Measurements from ENCODE around the gene HDAC4.
"Not testable (repeated sequence)": the region's sequence is repeated elsewhere in the genome, so short reads cannot be mapped to it uniquely, and the experiment has no call there.

HDAC4 gene

GRCh38 chr2:239178954-239179353, 221.9 kb downstream of the HDAC4 start:
- no peak for DNase-seq

- no peak for DNase-seq
These were observed 222.3 kb downstream of the HDAC4 start for GRCh38 chr2:239178484-239178883.

DNA sequence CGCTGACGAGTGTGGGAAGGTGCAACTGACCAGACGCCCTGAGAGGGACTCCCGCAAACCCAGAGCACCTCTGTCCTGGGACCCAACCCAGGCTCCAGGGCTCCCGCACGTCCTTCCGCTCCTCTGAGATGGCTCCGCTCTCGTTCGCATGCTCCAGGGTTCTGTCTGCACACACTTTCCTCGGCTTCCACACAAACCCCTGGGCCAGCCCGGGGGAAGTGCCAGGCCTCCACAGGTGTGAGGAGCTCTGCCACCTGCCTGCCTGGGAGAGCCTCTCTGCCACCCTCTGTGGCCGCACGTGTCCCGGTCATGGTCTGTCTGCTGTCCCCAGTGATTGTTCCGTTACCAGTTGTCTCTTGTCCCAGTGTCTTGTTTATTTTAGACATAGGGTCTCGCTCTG, 222.9 kb downstream of the HDAC4 start:
- DNase-seq: no peak

GRCh38 chr2:239177325-239177724, 223.5 kb downstream of the HDAC4 start:
- DNase-seq: no peak

- DNase-seq: not testable (repeated sequence)
These were observed 224.5 kb downstream of the HDAC4 start for GRCh38 chr2:239176138-239176803.

- no peak for DNase-seq
These were observed 225.6 kb downstream of the HDAC4 start for GRCh38 chr2:239175181-239175580.

GRCh38 chr2:239173301-239173700, 227.5 kb downstream of the HDAC4 start:
- no peak for DNase-seq

GRCh38 chr2:239171643-239172042, 229.2 kb downstream of the HDAC4 start:
- DNase-seq: no peak

DNA sequence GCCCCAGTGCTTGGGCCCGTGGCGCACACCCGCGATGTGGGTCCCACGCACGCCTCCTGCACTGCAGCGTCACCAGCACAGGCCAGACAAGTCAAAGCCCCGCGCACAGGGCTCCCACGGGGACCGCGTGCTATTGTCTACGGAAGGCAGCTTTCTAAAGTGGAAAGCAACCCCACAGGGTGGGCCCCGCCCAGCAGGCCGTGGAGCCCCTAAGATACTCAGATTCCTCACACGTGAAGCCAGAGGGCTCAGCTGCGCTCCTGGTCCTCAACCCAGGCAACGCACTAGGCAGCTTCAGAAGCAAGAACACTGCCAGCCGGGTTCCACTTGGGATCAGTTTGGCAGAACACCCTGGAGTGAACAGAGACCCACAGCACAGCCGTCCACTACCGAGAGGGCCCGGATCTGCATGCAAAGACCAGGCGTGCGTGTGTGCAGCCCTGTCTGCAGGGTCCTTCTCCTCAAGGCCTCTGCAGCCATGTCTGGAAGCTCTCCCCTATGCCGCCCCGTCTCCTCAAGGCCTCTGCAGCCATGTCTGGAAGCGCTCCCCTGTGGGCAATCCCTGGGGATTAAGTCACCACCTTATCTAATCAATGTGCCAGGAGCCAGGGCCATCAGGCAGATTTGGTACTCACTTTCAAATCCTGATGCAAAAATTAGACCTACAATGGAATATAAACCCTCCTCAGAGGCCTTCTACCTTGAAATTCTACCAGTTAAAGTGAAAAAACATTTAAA, 231.3 kb downstream of the HDAC4 start:
- DNase-seq: no peak

GRCh38 chr2:239168575-239168974, 232.2 kb downstream of the HDAC4 start:
- no peak for DNase-seq

DNA sequence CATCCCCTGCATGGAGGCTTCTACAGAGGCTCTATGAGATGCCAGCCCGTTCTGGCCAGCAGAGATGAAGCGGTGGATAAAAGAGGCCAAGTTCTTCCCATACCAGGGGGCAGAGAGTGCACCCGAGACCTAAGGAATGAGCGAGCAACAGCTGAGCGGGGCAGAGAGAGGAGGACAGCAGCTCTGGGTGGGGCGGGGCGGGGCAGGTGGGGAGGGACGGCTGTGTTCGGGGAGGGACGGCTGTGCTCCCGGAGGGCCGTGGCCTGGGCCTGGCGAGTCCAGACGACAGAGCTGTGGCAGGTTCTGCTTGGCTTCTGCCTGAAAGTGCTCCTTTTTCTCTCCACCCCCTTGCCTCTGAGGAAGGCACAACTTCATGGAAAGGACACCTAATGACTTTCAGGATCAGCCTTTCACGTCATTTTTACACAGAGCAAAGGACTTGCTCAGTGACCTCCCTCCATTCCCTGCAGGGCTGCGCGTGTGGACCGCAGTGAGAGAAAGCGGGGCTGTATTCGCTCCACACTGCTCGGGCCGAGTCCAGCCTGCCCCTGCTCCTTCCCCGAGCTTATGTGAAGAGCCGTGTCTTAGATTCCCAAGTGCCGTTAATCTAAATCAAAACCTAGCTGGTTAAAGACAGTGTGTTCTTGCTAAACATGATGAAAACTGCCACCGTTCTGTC, 232.9 kb downstream of the HDAC4 start:
- DNase-seq: no peak

DNA sequence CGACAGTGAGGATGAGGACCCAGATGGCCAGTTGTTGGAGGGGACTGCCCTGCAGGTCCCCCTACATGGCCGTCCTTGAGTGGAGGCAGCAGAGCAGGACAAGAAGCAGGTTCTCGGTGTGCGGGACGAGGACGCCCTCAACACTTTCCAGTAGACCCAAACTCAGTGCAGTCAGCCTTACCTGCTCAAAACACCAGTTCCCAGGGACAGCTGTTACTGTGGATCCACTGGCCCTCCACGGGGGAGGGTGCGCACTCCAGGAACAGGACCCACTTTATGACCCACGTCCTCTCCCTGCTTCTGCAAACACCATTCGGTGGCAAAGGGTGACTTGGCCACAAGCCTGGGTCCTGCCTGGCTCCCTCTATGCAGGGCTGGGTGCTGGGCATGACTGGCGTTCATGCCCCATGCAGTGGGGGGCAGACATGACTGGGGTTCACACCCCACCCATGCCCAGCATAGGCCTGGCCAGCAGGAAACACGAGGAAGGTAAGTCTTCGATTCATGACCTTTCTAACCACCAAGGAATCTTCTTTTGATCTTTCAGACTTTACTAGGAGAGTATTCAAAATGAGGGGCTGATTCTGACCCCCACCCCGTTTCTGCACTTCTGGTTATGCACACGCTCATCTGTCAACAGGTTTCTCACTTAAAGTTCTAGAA, 233.7 kb downstream of the HDAC4 start:
- DNase-seq: no peak

- no peak for DNase-seq
These were observed 234.5 kb downstream of the HDAC4 start for GRCh38 chr2:239166201-239166834.

DNA sequence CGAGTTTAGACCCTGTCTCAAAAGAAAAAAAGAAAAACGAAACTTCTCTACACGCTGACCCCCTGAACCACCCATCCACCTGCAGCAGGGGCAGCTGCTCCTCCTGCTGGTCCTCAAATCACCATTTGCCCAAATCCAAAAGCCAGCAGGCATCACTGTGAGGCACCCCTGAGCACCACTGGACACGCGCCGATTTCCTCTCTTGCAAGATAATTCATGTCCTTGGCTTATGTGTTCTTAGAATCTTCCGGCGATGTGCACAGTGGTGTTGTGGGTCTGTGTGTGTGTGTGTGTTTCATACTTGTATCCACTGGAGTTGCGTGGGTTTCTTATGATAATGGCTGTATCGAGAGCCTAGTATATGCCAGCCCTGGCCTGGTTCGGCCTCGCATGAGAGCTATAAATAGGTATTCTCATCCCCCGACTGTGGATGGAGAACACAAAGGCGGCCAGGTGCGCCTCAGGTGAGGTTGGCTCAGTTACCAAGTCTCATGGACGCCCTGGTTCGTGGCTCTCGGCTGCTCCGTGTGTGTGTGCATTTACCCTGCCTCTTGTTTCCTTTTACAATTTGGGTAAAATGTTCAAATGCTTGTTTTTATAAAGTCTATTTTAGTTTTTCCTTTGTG, 235.5 kb downstream of the HDAC4 start:
- DNase-seq: no peak

GRCh38 chr2:239164335-239164871, 236.4 kb downstream of the HDAC4 start:
- DNase-seq: peak; percentile 9 to 18

DNA sequence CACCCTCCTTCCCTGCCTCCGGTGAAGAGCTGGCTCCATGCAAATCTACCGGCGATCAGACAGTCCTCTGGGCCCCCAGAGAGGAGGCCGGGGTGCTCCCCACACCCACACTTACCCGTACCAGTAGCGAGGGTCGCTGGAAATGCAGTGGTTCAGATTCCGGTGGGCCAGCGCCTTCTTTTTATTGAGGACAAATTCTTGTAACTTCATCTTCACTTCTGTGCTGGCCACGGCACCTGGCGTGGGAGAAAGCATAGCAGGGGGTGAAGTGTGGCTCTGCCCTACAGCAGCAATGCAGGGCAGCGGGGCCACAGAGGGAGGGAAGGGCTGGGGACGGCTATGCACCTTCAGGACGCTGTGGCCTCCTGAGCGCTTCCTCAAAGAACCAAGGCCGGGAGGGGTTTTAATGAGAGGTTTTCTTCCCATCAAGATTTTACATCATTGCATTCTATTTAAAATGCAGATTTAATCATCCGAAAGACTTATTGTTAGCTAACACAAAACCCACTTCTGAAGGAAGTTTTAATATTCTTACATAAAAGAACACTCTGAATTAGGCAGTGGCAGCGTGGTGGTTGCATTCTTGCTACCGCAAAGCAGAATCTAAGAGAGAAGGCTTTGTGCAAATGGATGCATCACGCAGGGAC, 237.0 kb downstream of the HDAC4 start:
- DNase-seq: no peak

DNA sequence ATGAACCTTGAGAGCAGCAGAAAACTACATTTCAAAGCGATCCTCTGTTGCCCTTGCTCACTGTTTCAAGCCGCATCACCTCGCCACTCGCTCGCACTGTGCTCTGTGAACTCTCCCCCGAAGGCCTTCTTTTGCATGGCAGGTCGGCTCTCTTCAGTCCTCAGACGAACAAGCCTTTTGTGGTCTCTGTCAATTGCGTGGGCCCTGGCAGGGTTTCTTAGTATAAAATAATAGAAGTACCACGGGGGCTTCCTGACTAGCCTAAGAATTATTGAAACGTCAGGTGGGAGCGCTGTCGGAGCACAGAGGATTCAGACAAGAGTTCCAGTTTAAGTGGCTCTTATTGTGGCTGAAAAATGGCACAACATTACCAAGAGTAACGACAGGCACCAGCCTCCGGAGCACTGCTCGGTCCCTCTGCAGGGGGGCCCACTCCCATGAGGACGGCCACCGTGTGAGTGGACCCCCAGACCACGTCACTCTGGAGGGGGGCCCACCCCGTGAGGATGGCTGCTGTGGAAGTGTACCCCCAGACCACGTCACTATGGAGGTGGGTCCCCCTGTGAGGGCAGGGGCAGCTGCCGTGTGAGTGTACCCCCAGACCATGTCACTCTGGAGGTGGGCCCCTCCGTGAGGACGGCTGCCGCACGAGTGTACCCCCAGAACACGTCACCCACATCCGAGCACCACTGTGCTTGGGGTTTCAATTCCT, 237.7 kb downstream of the HDAC4 start:
- no peak for DNase-seq

DNA sequence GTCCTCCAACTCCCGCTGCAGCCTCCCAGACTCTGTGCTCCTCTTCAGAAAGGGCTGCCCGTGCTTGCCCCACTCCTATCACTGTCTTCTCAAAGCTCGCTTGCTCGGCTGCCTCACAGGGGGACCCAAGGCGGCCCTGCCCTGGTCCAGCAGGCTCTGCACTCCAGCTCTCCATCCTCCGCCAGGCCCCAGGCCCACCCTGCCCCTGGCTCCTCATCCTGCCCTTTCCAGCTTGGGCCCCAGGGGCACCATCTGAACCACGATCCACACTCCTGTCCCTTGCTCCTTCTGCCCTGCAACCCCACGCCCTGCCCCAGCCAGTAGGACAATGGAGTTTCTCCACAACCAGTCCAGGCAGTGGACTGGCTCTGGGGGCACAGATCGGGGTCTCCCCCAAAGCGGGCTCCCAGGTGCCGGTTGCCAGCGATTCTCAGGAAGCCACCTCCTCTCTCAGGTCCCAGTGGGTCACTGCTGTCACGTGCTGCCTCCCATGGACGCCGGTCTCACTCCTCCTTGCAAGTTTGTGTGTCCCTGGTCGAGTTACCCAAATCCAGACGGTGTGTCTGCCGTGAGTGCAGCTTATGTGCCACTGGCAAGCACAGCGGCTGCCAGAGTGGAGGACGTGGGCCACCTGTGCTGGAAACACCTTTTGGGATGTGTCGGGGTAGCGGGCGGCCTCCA, 238.5 kb downstream of the HDAC4 start:
- no peak for DNase-seq

GRCh38 chr2:239161711-239162140, 239.1 kb downstream of the HDAC4 start:
- no peak for DNase-seq
